MM.1S (cell line): ENCODE data around the gene DENND1A.

ENCODE experiments used
- DNase-seq: peaks from one replicate; pipeline ENCODE4 v3.0.0-alpha.2; 2015
- H2AFZ ChIP-seq: fragments of 300-600 bp; sonication (generic); 2 replicates; pipeline ENCODE4 v1.6.0; 2016; ENCODE audit warnings: antibody characterized with exemption, low read length
- H3F3A ChIP-seq: fragments of 300-600 bp; sonication (generic); 2 replicates; pipeline ENCODE4 v1.6.1; 2016; ENCODE audit warnings: mild to moderate bottlenecking, antibody characterized with exemption, low read length, moderate library complexity, mixed read lengths; ENCODE audit not compliant: insufficient read depth
- H3K27ac ChIP-seq: fragments of 300-600 bp; sonication (generic); 2 replicates; pipeline ENCODE4 v1.5.1; 2016; ENCODE audit warnings: mild to moderate bottlenecking, low read length
- H3K27me3 ChIP-seq: fragments of 300-600 bp; sonication (generic); replicated peaks from 2 replicates; pipeline ENCODE4 v1.6.0; 2016; ENCODE audit warnings: low read length; ENCODE audit not compliant: insufficient read depth
- H3K36me3 ChIP-seq: fragments of 300-600 bp; sonication (generic); replicated peaks from 2 replicates; pipeline ENCODE4 v1.6.1; 2016; ENCODE audit warnings: mild to moderate bottlenecking, low read length, mixed read lengths; ENCODE audit not compliant: insufficient read depth
- H3K4me1 ChIP-seq: fragments of 300-600 bp; sonication (generic); 2 replicates; pipeline ENCODE4 v1.6.1; 2016; ENCODE audit warnings: low read length, mixed read lengths
- H3K4me2 ChIP-seq: fragments of 300-600 bp; sonication (generic); 2 replicates; pipeline ENCODE4 v1.6.0; 2016; ENCODE audit warnings: low read depth, low read length
- H3K4me3 ChIP-seq: fragments of 300-600 bp; sonication (generic); 2 replicates; pipeline ENCODE4 v1.5.1; 2016; ENCODE audit warnings: low read length, mixed read lengths
- H3K79me2 ChIP-seq: fragments of 300-600 bp; sonication (generic); 2 replicates; pipeline ENCODE4 v1.6.1; 2016; ENCODE audit warnings: mixed run types, low read length, mixed read lengths
- H3K9ac ChIP-seq: fragments of 300-600 bp; sonication (generic); 2 replicates; pipeline ENCODE4 v1.6.1; 2016; ENCODE audit warnings: low read length, mixed read lengths
- H3K9me2 ChIP-seq: fragments of 300-600 bp; sonication (generic); replicated peaks from 2 replicates; pipeline ENCODE4 v1.6.1; 2016; ENCODE audit warnings: mild to moderate bottlenecking, low read length, mixed read lengths; ENCODE audit not compliant: insufficient read depth
- H3K9me3 ChIP-seq: fragments of 300-600 bp; sonication (generic); replicated peaks from 2 replicates; pipeline ENCODE4 v1.6.1; 2016; ENCODE audit warnings: mild to moderate bottlenecking, low read length, mixed read lengths; ENCODE audit not compliant: insufficient read depth
- H4K20me1 ChIP-seq: fragments of 300-600 bp; sonication (generic); 2 replicates; pipeline ENCODE4 v1.6.1; 2016; ENCODE audit warnings: mild to moderate bottlenecking, low read length, moderate library complexity, mixed read lengths; ENCODE audit not compliant: insufficient read depth
- CTCF ChIP-seq: fragments of 300-600 bp; sonication (generic); IDR thresholded peaks from 2 replicates; pipeline ENCODE4 v1.5.1; 2016; ENCODE audit warnings: antibody characterized with exemption, low read length, mixed read lengths
- EZH2 ChIP-seq: fragments of 300-600 bp; sonication (generic); optimal IDR thresholded peaks from 2 replicates; pipeline ENCODE3; 2017; ENCODE audit warnings: low read depth, mild to moderate bottlenecking, antibody characterized with exemption, low read length, mixed read lengths
- EZH2phosphoT487 ChIP-seq: fragments of 300-600 bp; sonication (generic); IDR thresholded peaks from 2 replicates; pipeline ENCODE4 v1.6.1; 2018; ENCODE audit warnings: antibody characterized with exemption, low read length

Gene DENND1A

GRCh38 chr9:123368023-123368422 is 561.9 kb downstream of the DENND1A start:
- no peaks in the 10 kb centered on the region for H3K9me3 ChIP-seq
- H3K9ac ChIP-seq = no peak overlapping the region
- no peak for DNase-seq
- no peaks in the 10 kb centered on the region for H3K36me3 ChIP-seq
- H3K9me2 ChIP-seq = no peaks in the 10 kb centered on the region
- TF ChIP-seq CTCF (no peak), EZH2 (no peak), EZH2phosphoT487 (no peak)
- peaks cover 48% of the 10 kb centered on the region for H3K27me3 ChIP-seq
- no peaks in the 10 kb centered on the region for H4K20me1 ChIP-seq
- no peaks in the 10 kb centered on the region for H3K79me2 ChIP-seq
- H3K4me3 ChIP-seq = no peak overlapping the region
- H3K4me1 ChIP-seq = no peaks in the 10 kb centered on the region
- H2AFZ ChIP-seq = no peak overlapping the region
- no peak overlapping the region for H3K27ac ChIP-seq
- no peak overlapping the region for H3K4me2 ChIP-seq
- no peaks in the 10 kb centered on the region for H3F3A ChIP-seq

- Histone ChIP-seq H3K9me3 (no peaks in the 10 kb centered on the region), H4K20me1 (no peaks in the 10 kb centered on the region), H3K4me1 (no peaks in the 10 kb centered on the region), H3K9me2 (no peaks in the 10 kb centered on the region), H3K9ac (no peak overlapping the region), H3K4me2 (no peak overlapping the region), H3K79me2 (no peaks in the 10 kb centered on the region), H3K27ac (no peak overlapping the region), H3K36me3 (no peaks in the 10 kb centered on the region), H3F3A (no peaks in the 10 kb centered on the region), H3K27me3 (peaks cover 27% of the 10 kb centered on the region), H3K4me3 (no peak overlapping the region), H2AFZ (no peak overlapping the region)
- TF ChIP-seq CTCF (no peak), EZH2phosphoT487 (no peak), EZH2 (no peak)
- no peak for DNase-seq
These were observed 563.9 kb downstream of the DENND1A start for GRCh38 chr9:123365881-123366528.

GRCh38 chr9:123365287-123365880 is 564.5 kb downstream of the DENND1A start:
- Histone ChIP-seq H3K4me1 (no peaks in the 10 kb centered on the region), H3K9me2 (no peaks in the 10 kb centered on the region), H3K9ac (no peak overlapping the region), H2AFZ (no peak overlapping the region), H3K27ac (no peak overlapping the region), H3F3A (no peaks in the 10 kb centered on the region), H4K20me1 (no peaks in the 10 kb centered on the region), H3K4me2 (no peak overlapping the region), H3K36me3 (no peaks in the 10 kb centered on the region), H3K4me3 (no peak overlapping the region), H3K79me2 (no peaks in the 10 kb centered on the region), H3K9me3 (no peaks in the 10 kb centered on the region), H3K27me3 (peaks cover 21% of the 10 kb centered on the region)
- peak; percentile 16; the same call in 1 of the 2 replicates for TF ChIP-seq CTCF
- no peak for TF ChIP-seq EZH2
- DNase-seq = no peak
